Thoracic aorta (tissue), 2 donors: Measurements from ENCODE around the gene LMX1B. TPM values are rescaled to one million over a fixed set of nuclear protein-coding genes. Genes with fewer than 3 reads are reported as not detected.

Experiments used
- ATAC-seq: fragments of 150-250 bp; one replicate; pipeline ENCODE4 v1.8.0; 2017; ENCODE audit warnings: low read depth; ENCODE audit not compliant: insufficient number of reproducible peaks, low FRiP score
- DNase-seq: peaks from one replicate; pipeline ENCODE4 v3.0.0-alpha.2; 2020; ENCODE audit warnings: low spot score
- H3K27ac ChIP-seq, 2 donors: fragments of 200-600 bp; sonication (generic); 1 replicate in 1 of 2; 2 replicates in 1 of 2; pipeline ENCODE4 v1.5.1; 2016; ENCODE audit warnings: mild to moderate bottlenecking in 2 of 2, moderate library complexity in 2 of 2
- H3K27me3 ChIP-seq: fragments of 200-600 bp; sonication (generic); replicated peaks from 2 replicates; pipeline ENCODE4 v1.6.0; 2016; ENCODE audit warnings: mild to moderate bottlenecking; ENCODE audit not compliant: insufficient read depth
- H3K36me3 ChIP-seq: fragments of 200-600 bp; sonication (generic); one replicate; pipeline ENCODE4 v1.5.1; 2016
- H3K4me1 ChIP-seq, 2 donors: fragments of 200-600 bp; sonication (generic); 1 replicate in 1 of 2; 2 replicates in 1 of 2; pipeline versions ENCODE4 v1.5.1 to v1.6.0; 2016; ENCODE audit warnings: low read depth in 2 of 2, mild to moderate bottlenecking in 1 of 2; ENCODE audit not compliant: control insufficient read depth in 1 of 2
- H3K4me3 ChIP-seq: fragments of 200-600 bp; sonication (generic); 2 replicates; pipeline ENCODE4 v1.5.1; 2016; ENCODE audit warnings: mild to moderate bottlenecking
- H3K9me3 ChIP-seq: fragments of 200-600 bp; sonication (generic); 2 replicates; pipeline ENCODE4 v1.5.1; 2016
- total RNA-seq, 2 donors: library from RNA; depleted of rRNA; stranded (reverse); fragments of >200 nt; gene quantifications; one replicate each; pipeline versions ENCODE4 v1.1.0 to v1.2.3, GENCODE V29; 2016
- TF ChIP-seq, protein P1 (sequence below): fragments of 200-600 bp; sonication (generic); IDR thresholded peaks from one replicate; pipeline ENCODE4 v1.5.1; 2019; ENCODE audit warnings: antibody characterized with exemption

Gene LMX1B
- total RNA-seq, 2 donors from 2014 or later, result not detected

GRCh38 chr9:126609191-126609590 lies 4.5 kb upstream of the LMX1B start:
- ATAC-seq (no peak), DNase-seq (no peak)
- TF ChIP-seq, protein P1, sequence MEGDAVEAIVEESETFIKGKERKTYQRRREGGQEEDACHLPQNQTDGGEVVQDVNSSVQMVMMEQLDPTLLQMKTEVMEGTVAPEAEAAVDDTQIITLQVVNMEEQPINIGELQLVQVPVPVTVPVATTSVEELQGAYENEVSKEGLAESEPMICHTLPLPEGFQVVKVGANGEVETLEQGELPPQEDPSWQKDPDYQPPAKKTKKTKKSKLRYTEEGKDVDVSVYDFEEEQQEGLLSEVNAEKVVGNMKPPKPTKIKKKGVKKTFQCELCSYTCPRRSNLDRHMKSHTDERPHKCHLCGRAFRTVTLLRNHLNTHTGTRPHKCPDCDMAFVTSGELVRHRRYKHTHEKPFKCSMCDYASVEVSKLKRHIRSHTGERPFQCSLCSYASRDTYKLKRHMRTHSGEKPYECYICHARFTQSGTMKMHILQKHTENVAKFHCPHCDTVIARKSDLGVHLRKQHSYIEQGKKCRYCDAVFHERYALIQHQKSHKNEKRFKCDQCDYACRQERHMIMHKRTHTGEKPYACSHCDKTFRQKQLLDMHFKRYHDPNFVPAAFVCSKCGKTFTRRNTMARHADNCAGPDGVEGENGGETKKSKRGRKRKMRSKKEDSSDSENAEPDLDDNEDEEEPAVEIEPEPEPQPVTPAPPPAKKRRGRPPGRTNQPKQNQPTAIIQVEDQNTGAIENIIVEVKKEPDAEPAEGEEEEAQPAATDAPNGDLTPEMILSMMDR, result no peak
- peaks cover 14 to 36% of the 10 kb centered on the region in 2 donors for H3K4me1 ChIP-seq
- H3K9me3 ChIP-seq, result no peaks in the 10 kb centered on the region
- no peak overlapping the region for H3K4me3 ChIP-seq
- no peaks in the 10 kb centered on the region for H3K36me3 ChIP-seq
- H3K27me3 ChIP-seq, result peaks cover 10% of the 10 kb centered on the region
- H3K27ac ChIP-seq, result no peak overlapping the region

GRCh38 chr9:126609711-126610388 lies 3.9 kb upstream of the LMX1B start:
- no peak overlapping the region for H3K4me3 ChIP-seq
- TF ChIP-seq, protein P1, result no peak

GRCh38 chr9:126611193-126611591 lies 2.5 kb upstream of the LMX1B start:
- peaks cover 14 to 49% of the 10 kb centered on the region in 2 donors for H3K4me1 ChIP-seq
- no peaks in the 10 kb centered on the region for H3K36me3 ChIP-seq
- H3K4me3 ChIP-seq, result peak overlapping the region; percentile 4
- no peaks in the 10 kb centered on the region for H3K9me3 ChIP-seq
- H3K27me3 ChIP-seq, result peaks cover 10% of the 10 kb centered on the region
- H3K27ac ChIP-seq, result no peak overlapping the region
- TF ChIP-seq, protein P1, result no peak
- DNase-seq (no peak), ATAC-seq (no peak)

More at GRCh38 chr9:126609711-126610388, 3.9 kb upstream of the LMX1B start:
- H3K36me3 ChIP-seq, result no peaks in the 10 kb centered on the region
- H3K27me3 ChIP-seq, result peaks cover 10% of the 10 kb centered on the region
- DNase-seq (no peak), ATAC-seq (no peak)
- H3K9me3 ChIP-seq, result no peaks in the 10 kb centered on the region
- peaks cover 14 to 41% of the 10 kb centered on the region in 2 donors for H3K4me1 ChIP-seq
- no peak overlapping the region for H3K27ac ChIP-seq

DNA sequence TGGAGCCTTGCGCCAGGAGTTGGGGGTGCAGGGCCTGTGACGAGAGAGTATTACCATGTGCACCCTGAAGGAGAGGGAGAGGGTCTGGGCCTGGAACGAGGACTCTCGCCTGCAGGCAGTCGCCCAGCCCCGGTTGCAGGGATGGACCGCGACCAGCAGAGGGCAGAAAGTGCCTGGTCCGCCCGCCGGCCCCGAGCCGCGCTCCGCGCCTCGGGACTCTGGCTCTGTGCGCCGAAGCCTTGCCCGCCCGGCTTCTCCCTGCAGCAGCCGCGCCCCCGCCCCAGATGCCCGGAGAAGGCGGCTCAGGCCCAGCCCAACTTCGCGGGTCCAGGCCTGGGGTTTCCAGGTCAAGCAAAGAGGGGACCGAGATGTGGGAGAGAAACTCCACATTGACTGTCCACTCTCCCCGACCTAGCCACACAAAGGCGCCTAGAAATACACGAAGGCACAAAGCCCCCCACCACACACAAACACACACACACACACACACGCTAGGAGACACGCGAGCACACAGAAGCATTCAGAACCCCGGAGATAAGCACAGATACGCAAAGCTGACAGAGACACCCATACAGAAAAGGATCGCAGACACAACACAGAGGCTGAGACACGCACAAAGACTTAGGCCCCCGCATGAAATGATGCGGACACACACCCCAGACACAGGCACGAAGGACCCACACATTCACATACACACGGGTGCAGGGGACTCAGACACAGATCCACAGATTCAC lies 2.0 kb upstream of the LMX1B start:
- H3K27ac ChIP-seq, result no peak overlapping the region
- no peaks in the 10 kb centered on the region for H3K9me3 ChIP-seq
- H3K36me3 ChIP-seq, result no peaks in the 10 kb centered on the region
- no peak for DNase-seq
- ATAC-seq, result no peak
- H3K4me1 ChIP-seq, result peaks cover 14 to 49% of the 10 kb centered on the region in 2 donors
- peaks cover 10% of the 10 kb centered on the region for H3K27me3 ChIP-seq
- H3K4me3 ChIP-seq, result peak overlapping the region; percentile 67
- TF ChIP-seq, protein P1, result peak; percentile 72

- no peak for ATAC-seq
- peaks cover 10% of the 10 kb centered on the region for H3K27me3 ChIP-seq
- H3K27ac ChIP-seq, result no peak overlapping the region
- DNase-seq, result no peak
- no peaks in the 10 kb centered on the region for H3K36me3 ChIP-seq
- TF ChIP-seq, protein P1, result no peak
- peaks cover 14 to 49% of the 10 kb centered on the region in 2 donors for H3K4me1 ChIP-seq
- no peaks in the 10 kb centered on the region for H3K9me3 ChIP-seq
- H3K4me3 ChIP-seq, result peak overlapping the region; percentile 67
These were observed 1.4 kb upstream of the LMX1B start for GRCh38 chr9:126612326-126612812.
